ENCODE data around the gene IGFN1.

GRCh38 chr1:201213106-201213770, 22.6 kb downstream of the IGFN1 start:
- TF ChIP-seq CTCF (conservative IDR thresholded peaks at IDR 0.05; ENCODE audit: low read depth, low read length) = no peak
- no peak for TF ChIP-seq BHLHE40 (IDR thresholded peaks at IDR 0.05; ENCODE audit: low read depth, low read length)
- TF ChIP-seq MAZ (IDR thresholded peaks at IDR 0.05; ENCODE audit: borderline replicate concordance, low read depth, low read length) = no peak
